HepG2 (cell line): Measurements from ENCODE around the gene YPEL4. TPM values are rescaled to one million over a fixed set of nuclear protein-coding genes. Genes with fewer than 3 reads are reported as not detected.

Source experiments
- ATAC-seq: fragments of 200-7000 bp; cut with Tn5 transposase; 3 replicates; pipeline ENCODE4 v1.9.1; 2020; ENCODE audit warnings: mild to moderate bottlenecking, moderate library complexity
- BruUV-seq: library from RNA; stranded (reverse); fragments of 400-500 nt; replicated peaks from 2 replicates; lab custom pipeline; 2021; lab: Mats Ljungman, UMichigan
- CTCF ChIA-PET: fragments of 300-600 bp; formaldehyde crosslinking; extraction: SDS; loops from one replicate; lab custom pipeline; 2021; ENCODE audit warnings: low total read pairs, inconsistent platforms, low intra/inter-chr PET ratio; lab: Yijun Ruan, JAX
- POLR2A ChIA-PET: fragments of 350-600 bp; sonication (Branson Sonifier 250); formaldehyde crosslinking; loops from one replicate; lab custom pipeline; 2020; ENCODE audit warnings: antibody characterized with exemption, inconsistent platforms; lab: Yijun Ruan, JAX
- DNase-seq: peaks from one replicate; pipeline ENCODE4 v3.0.0-alpha.2; 2015; ENCODE audit warnings: low spot score
- FAIRE-seq: peaks from 3 replicates; lab custom pipeline; 2011; peaks lifted over from hg19 to GRCh38; lab: Jason Lieb, UNC
- H2AFZ ChIP-seq: one replicate; pipeline ENCODE4 v1.6.1; 2011; ENCODE audit warnings: low read length, inconsistent platforms
- H3K27ac ChIP-seq: fragments of 300-600 bp; 3 replicates; pipeline ENCODE4 v1.8.0; 2011; ENCODE audit warnings: mixed run types, mild to moderate bottlenecking, mixed read lengths, low read length, inconsistent platforms; ENCODE audit not compliant: insufficient read depth; ENCODE audit errors: extremely low read length
- H3K27me3 ChIP-seq, 2 experiments: fragments of 200-600 bp in 1 of 2; 2 replicates in 1 of 2; 3 replicates in 1 of 2; pipeline versions ENCODE4 v1.6.0 to v1.8.0; 2011; ENCODE audit warnings: low read length in 2 of 2, mild to moderate bottlenecking in 2 of 2, moderate library complexity in 2 of 2, inconsistent platforms in 1 of 2; ENCODE audit not compliant: insufficient read depth in 2 of 2, control insufficient read depth in 1 of 2
- H3K36me3 ChIP-seq, 2 experiments: fragments of 200-600 bp in 1 of 2; replicated peaks in 1 of 2; 2 replicates in 1 of 2; 3 replicates in 1 of 2; pipeline versions ENCODE4 v1.5.1 to v1.8.0; 2011; ENCODE audit warnings: low read length in 2 of 2, inconsistent platforms in 1 of 2; ENCODE audit not compliant: insufficient read depth in 2 of 2, control insufficient read depth in 1 of 2
- H3K4me1 ChIP-seq: 2 replicates; pipeline ENCODE4 v1.5.1; 2012; ENCODE audit warnings: low read length, inconsistent platforms; ENCODE audit not compliant: insufficient read depth
- H3K4me2 ChIP-seq: 2 replicates; pipeline ENCODE4 v1.6.0; 2011; ENCODE audit warnings: low read depth, low read length, inconsistent platforms
- H3K4me3 ChIP-seq, 3 experiments: fragments of 200-600 bp in 1 of 3; sonication (generic), shearing (Covaris generic) in 1 of 3; replicated peaks in 1 of 3; 2 replicates each; pipeline ENCODE4 v1.5.1; 2011 to 2016; ENCODE audit warnings: low read length in 3 of 3, inconsistent platforms in 2 of 3, low read depth in 2 of 3, mild to moderate bottlenecking in 2 of 3, control low read depth in 1 of 3, mixed read lengths in 1 of 3; ENCODE audit not compliant: insufficient read depth in 1 of 3
- H3K79me2 ChIP-seq: one replicate; pipeline ENCODE4 v1.6.1; 2011; ENCODE audit warnings: low read length, inconsistent platforms; ENCODE audit not compliant: insufficient read depth
- H3K9ac ChIP-seq: 2 replicates; pipeline ENCODE4 v1.6.0; 2011; ENCODE audit warnings: mild to moderate bottlenecking, low read depth, low read length, inconsistent platforms; ENCODE audit not compliant: insufficient read depth
- H3K9me3 ChIP-seq: 2 replicates; pipeline ENCODE4 v1.5.1; 2012; ENCODE audit warnings: mild to moderate bottlenecking, low read length
- H4K20me1 ChIP-seq: 2 replicates; pipeline ENCODE4 v1.6.0; 2011; ENCODE audit warnings: inconsistent platforms, mild to moderate bottlenecking, low read length, moderate library complexity; ENCODE audit not compliant: insufficient read depth
- AFF4 ChIP-seq: sonication (generic); formaldehyde crosslinking; IDR thresholded peaks from 2 replicates; pipeline ENCODE4 v1.4.0; 2020; ENCODE audit warnings: missing genetic modification reagents
- CENPBD1 ChIP-seq: sonication (generic); formaldehyde crosslinking; IDR thresholded peaks from 2 replicates; pipeline ENCODE4 v1.8.0; 2022; ENCODE audit warnings: missing genetic modification reagents, low read depth, mild to moderate bottlenecking, borderline replicate concordance
- DBP ChIP-seq: sonication (generic); formaldehyde crosslinking; IDR thresholded peaks from 2 replicates; pipeline ENCODE4 v1.4.0; 2020; ENCODE audit warnings: missing genetic modification reagents; ENCODE audit errors: not compliant biosample characterization
- IKZF4 ChIP-seq: sonication (generic); formaldehyde crosslinking; IDR thresholded peaks from 2 replicates; pipeline ENCODE4 v1.5.1; 2020; ENCODE audit warnings: borderline replicate concordance, mild to moderate bottlenecking, low read depth, missing genetic modification reagents; ENCODE audit errors: not compliant biosample characterization
- JUN ChIP-seq: sonication (generic); formaldehyde crosslinking; IDR thresholded peaks from 2 replicates; pipeline ENCODE4 v1.4.0; 2020; ENCODE audit warnings: mild to moderate bottlenecking, missing genetic modification reagents
- MATR3 ChIP-seq: sonication (generic); formaldehyde crosslinking; IDR thresholded peaks from 2 replicates; pipeline ENCODE4 v1.4.0; 2020; ENCODE audit warnings: missing genetic modification reagents
- SNRNP70 ChIP-seq: fragments of 200-400 bp; formaldehyde crosslinking; IDR thresholded peaks from 2 replicates; pipeline ENCODE4 v1.6.1; 2017; ENCODE audit warnings: mild to moderate bottlenecking, low read depth, low read length, moderate library complexity
- ZKSCAN8 ChIP-seq: IDR thresholded peaks from 2 replicates; pipeline ENCODE4 v1.6.1; 2016; ENCODE audit warnings: borderline replicate concordance, missing genetic modification reagents, missing compliant biosample characterization
- ZNF234 ChIP-seq: sonication (generic); formaldehyde crosslinking; conservative IDR thresholded peaks from 2 replicates; pipeline ENCODE4 v1.5.1; 2020; ENCODE audit warnings: mild to moderate bottlenecking, missing genetic modification reagents
- ZNF383 ChIP-seq: sonication (generic); formaldehyde crosslinking; IDR thresholded peaks from 2 replicates; pipeline ENCODE4 v1.4.0; 2020; ENCODE audit warnings: missing genetic modification reagents, mild to moderate bottlenecking, borderline replicate concordance
- ZNF687 ChIP-seq: sonication (generic); formaldehyde crosslinking; IDR thresholded peaks from 2 replicates; pipeline ENCODE4 v1.5.1; 2020; ENCODE audit warnings: mild to moderate bottlenecking, missing genetic modification reagents, moderate library complexity
- ZNF709 ChIP-seq: sonication (generic); formaldehyde crosslinking; IDR thresholded peaks from 2 replicates; pipeline ENCODE4 v1.5.0; 2020; ENCODE audit warnings: mild to moderate bottlenecking, missing genetic modification reagents
- ZNF816 ChIP-seq: sonication (generic); formaldehyde crosslinking; IDR thresholded peaks from 2 replicates; pipeline ENCODE4 v1.8.0; 2022; ENCODE audit warnings: missing genetic modification reagents, mild to moderate bottlenecking, borderline replicate concordance
- ZNF891 ChIP-seq: sonication (generic); formaldehyde crosslinking; IDR thresholded peaks from 2 replicates; pipeline ENCODE4 v1.5.0; 2020; ENCODE audit warnings: mild to moderate bottlenecking, missing genetic modification reagents
- ZSCAN20 ChIP-seq: sonication (generic); formaldehyde crosslinking; IDR thresholded peaks from 2 replicates; pipeline ENCODE4 v1.4.0; 2020; ENCODE audit warnings: missing genetic modification reagents, mild to moderate bottlenecking, borderline replicate concordance
- WGBS: methylation state at CpG from one replicate; pipeline ENCODE4 v1.1.6; 2017; ENCODE audit warnings: low lambda C conversion rate; 5-methylcytosine and 5-hydroxymethylcytosine counted together
- in situ Hi-C: cut with HindIII; loops from 2 replicates; pipeline ENCODE4 v1.10.0; 2017; ENCODE audit warnings: low pct_unique_long_range_greater_than_20kb; ENCODE audit not compliant: extremely low pct_ligation_motif_present
- intact Hi-C: fragments of 100-400 bp; cut with micrococcal nuclease; formaldehyde crosslinking; loops from one replicate; pipeline ENCODE4 v1.10.0; 2022; ENCODE audit not compliant: unreplicated experiment
- polyA plus RNA-seq, 8 experiments: library from polyadenylated mRNA; depleted of rRNA in 3 of 8; stranded (reverse) in 7 of 8; unstranded in 1 of 8; fragments of >200 nt; fragmentation: Illumina TruSeq in 4 of 8; extraction: Trizol in 4 of 8; gene quantifications; 2 replicates each; pipeline versions ENCODE4 v1.2.1 to v1.2.3, GENCODE V29; 2011 to 2016; ENCODE audit warnings: low read depth in 4 of 8, missing spikeins in 1 of 8, mixed read lengths in 1 of 8; ENCODE audit not compliant: insufficient read depth in 1 of 8
- total RNA-seq, 5 experiments: library from RNA; depleted of rRNA; stranded (reverse); fragments of >200 nt; fragmentation: Illumina TruSeq; extraction: Trizol; gene quantifications; 2 replicates each; pipeline ENCODE4 v1.2.3, GENCODE V29; 2016; ENCODE audit warnings: low read depth in 1 of 5

Gene YPEL4
- total and polyA plus RNA-seq, 2 of the 13 experiments (the other 11 are each of a cell fraction or from before 2014, with no cell fraction given): 0.04 TPM; not detected in 1

GRCh38 chr11:57622263-57622662 lies 27.4 kb downstream of the YPEL4 start:
- BruUV-seq: no TSS peak
- Histone ChIP-seq H3K4me2 (no peak overlapping the region), H2AFZ (no peak overlapping the region), H3K36me3 (no peaks in the 10 kb centered on the region), H3K9me3 (peaks cover 20% of the 10 kb centered on the region), H3K4me1 (peaks cover 9% of the 10 kb centered on the region), H3K27ac (no peak overlapping the region), H3K4me3 (no peak overlapping the region), H3K79me2 (no peaks in the 10 kb centered on the region), H3K27me3 (no peaks in the 10 kb centered on the region), H4K20me1 (no peaks in the 10 kb centered on the region), H3K9ac (no peak overlapping the region)
- no peak for ATAC-seq
- in situ Hi-C loops (no loop called here), intact Hi-C loops (no loop called here)
- no peak for DNase-seq
- WGBS: 58% methylated on average over 3 of the region's 3 CpGs
- no peak for FAIRE-seq
- POLR2A ChIA-PET: interaction anchor here (1.1 kb wide), 1 partner anchor 24 kb away, joined by 5 read pairs; the partner anchor contains the start of gene SERPING1
- CTCF ChIA-PET: no interaction called here
- TF ChIP-seq JUN: no peak
- TF ChIP-seq ZKSCAN8 (CRISPR knock-in tag): no peak
- no peak for TF ChIP-seq ZNF891
- no peak for TF ChIP-seq IKZF4 (CRISPR knock-in tag)
- TF ChIP-seq ZNF816: no peak
- no peak for TF ChIP-seq CENPBD1 (CRISPR knock-in tag)
- TF ChIP-seq DBP (CRISPR knock-in tag): no peak
- no peak for TF ChIP-seq AFF4 (CRISPR knock-in tag)
- no peak for TF ChIP-seq ZNF709 (CRISPR knock-in tag)
- TF ChIP-seq ZSCAN20 (CRISPR knock-in tag): no peak
- TF ChIP-seq ZNF234 (CRISPR knock-in tag): no peak
- TF ChIP-seq MATR3 (CRISPR knock-in tag): no peak
- TF ChIP-seq ZNF383: no peak
- no peak for TF ChIP-seq SNRNP70
- TF ChIP-seq ZNF687 (CRISPR knock-in tag): no peak
